Stomach (tissue), 9 donors: Measurements from ENCODE around the gene TTC28. TPM values are rescaled to one million over a fixed set of nuclear protein-coding genes. Genes with fewer than 3 reads are reported as not detected.

Experiments used
- DNase-seq, 2 donors: peaks; one replicate each; pipeline versions ENCODE4 v3.0.0 to v3.0.0-alpha.2; 2013 to 2019
- H3K27ac ChIP-seq, 5 donors: fragments of 200-600 bp in 4 of 5; sonication (generic) in 4 of 5; one replicate each; pipeline ENCODE4 v1.5.1; 2013 to 2019; ENCODE audit warnings: mild to moderate bottlenecking in 1 of 5, moderate library complexity in 1 of 5
- H3K27me3 ChIP-seq, 3 donors: fragments of 200-600 bp; sonication (generic); one replicate each; pipeline ENCODE4 v1.5.1; 2017 to 2019; ENCODE audit warnings: mixed run types in 1 of 3
- H3K36me3 ChIP-seq, 4 donors: fragments of 200-600 bp; sonication (generic); 1 replicate in 3 of 4; 2 replicates in 1 of 4; pipeline ENCODE4 v1.5.1; 2016 to 2019
- H3K4me1 ChIP-seq, 4 donors: fragments of 200-600 bp; sonication (generic); one replicate each; pipeline ENCODE4 v1.5.1; 2016 to 2019
- H3K4me3 ChIP-seq, 4 donors: fragments of 200-600 bp; sonication (generic) in 3 of 4; one replicate each; pipeline ENCODE4 v1.5.1; 2016 to 2019; ENCODE audit warnings: mild to moderate bottlenecking in 1 of 4
- H3K9me3 ChIP-seq, 4 donors: fragments of 200-600 bp; sonication (generic); one replicate each; pipeline ENCODE4 v1.5.1; 2016 to 2019
- EP300 ChIP-seq: sonication (generic); formaldehyde crosslinking; IDR thresholded peaks from one replicate; pipeline ENCODE4 v1.6.1; 2017; ENCODE audit warnings: antibody characterized with exemption
- POLR2A ChIP-seq, 4 donors: fragments of 450-650 bp; IDR thresholded peaks; one replicate each; pipeline ENCODE4 v1.6.1; 2016; ENCODE audit warnings: antibody characterized with exemption in 4 of 4, control low read depth in 2 of 4, mild to moderate bottlenecking in 1 of 4, moderate library complexity in 1 of 4
- POLR2AphosphoS5 ChIP-seq, 3 donors: sonication (generic); formaldehyde crosslinking; IDR thresholded peaks; one replicate each; pipeline ENCODE4 v1.6.1; 2016; ENCODE audit warnings: antibody characterized with exemption in 3 of 3
- WGBS, 5 donors: extraction: QIAGEN DNeasy Blood & Tissue Kit in 3 of 5; methylation state at CpG; one replicate each; pipeline versions ENCODE4 v1.1.5 to v1.1.7; 2013 to 2018; 5-methylcytosine and 5-hydroxymethylcytosine counted together
- intact Hi-C: fragments of 100-400 bp; cut with DNase I; formaldehyde crosslinking; loops from one replicate; pipeline ENCODE4 v1.15.1; 2023; ENCODE audit warnings: low total_unique reads
- polyA plus RNA-seq, 3 donors: library from polyadenylated mRNA; stranded (reverse); fragments of 200-250 nt; gene quantifications; one replicate each; pipeline ENCODE4 v1.2.3, GENCODE V29; 2013
- total RNA-seq, 5 donors: library from RNA; depleted of rRNA; stranded (reverse); fragments of >200 nt; gene quantifications; one replicate each; pipeline versions ENCODE4 v1.1.0 to v1.2.3, GENCODE V29; 2014 to 2016
- TF ChIP-seq, protein P1 (sequence below), 7 experiments: fragments of 450-650 bp in 4 of 7; fragments of 200-600 bp in 3 of 7; sonication (generic) in 3 of 7; IDR thresholded peaks; one replicate each; pipeline ENCODE4 v1.5.1; 2016 to 2019; ENCODE audit warnings: antibody characterized with exemption in 7 of 7, control low read depth in 2 of 7, mild to moderate bottlenecking in 1 of 7
- donor health status: healthy with polysubstance abuse.
- donor health status: Bipolar disorder and iron deficiency.
- donor health status: healthy.

TTC28 gene
- total and polyA plus RNA-seq, 8 donors = 1.7 to 53.4 (median 24.6) TPM

DNA sequence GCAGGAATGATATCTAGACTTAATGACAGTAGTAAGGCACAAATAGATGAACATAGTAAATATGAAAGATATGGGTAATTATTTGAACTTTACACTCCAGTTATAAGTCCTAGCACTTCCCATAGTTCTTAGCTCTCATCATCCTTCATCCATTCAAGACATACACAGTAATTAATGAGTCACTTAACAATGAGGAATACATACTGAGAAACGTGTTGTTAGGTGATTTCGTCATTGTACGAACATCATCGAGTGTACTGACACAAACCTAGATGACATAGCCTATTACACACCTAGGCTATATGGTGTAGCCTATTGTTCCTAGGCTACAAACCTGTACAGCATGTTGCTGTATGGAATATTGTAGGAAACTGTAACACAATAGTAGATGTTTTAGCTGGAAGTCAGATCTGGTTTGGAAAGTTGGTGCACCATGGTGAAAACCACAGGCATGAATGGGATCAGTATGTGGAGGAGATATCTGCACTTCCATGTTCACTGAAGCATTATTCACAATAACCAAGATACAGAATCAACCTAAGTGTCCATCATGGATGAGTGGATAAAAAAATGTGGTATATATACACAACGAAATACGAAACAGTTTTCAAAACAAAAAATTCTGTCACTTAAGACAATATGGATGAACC is 530.7 kb downstream of the TTC28 start:
- Histone ChIP-seq H3K36me3 (no peaks in the 10 kb centered on the region), H3K27me3 (no peaks in the 10 kb centered on the region), H3K9me3 (no peaks in the 10 kb centered on the region), H3K27ac (no peak overlapping the region), H3K4me1 (peaks cover 0 to 26% (median 6%) of the 10 kb centered on the region in 4 donors), H3K4me3 (no peak overlapping the region)
- 86 to 91% (median 87%) methylated on average over 6 of the region's 6 CpGs for WGBS, 5 donors
- no peak for DNase-seq
- intact Hi-C loops = no loop called here
- TF ChIP-seq POLR2AphosphoS5 (IDR thresholded peaks at IDR 0.05) (no peak), EP300 (no peak), POLR2A (IDR thresholded peaks at IDR 0.05) (no peak)
- TF ChIP-seq, protein P1, sequence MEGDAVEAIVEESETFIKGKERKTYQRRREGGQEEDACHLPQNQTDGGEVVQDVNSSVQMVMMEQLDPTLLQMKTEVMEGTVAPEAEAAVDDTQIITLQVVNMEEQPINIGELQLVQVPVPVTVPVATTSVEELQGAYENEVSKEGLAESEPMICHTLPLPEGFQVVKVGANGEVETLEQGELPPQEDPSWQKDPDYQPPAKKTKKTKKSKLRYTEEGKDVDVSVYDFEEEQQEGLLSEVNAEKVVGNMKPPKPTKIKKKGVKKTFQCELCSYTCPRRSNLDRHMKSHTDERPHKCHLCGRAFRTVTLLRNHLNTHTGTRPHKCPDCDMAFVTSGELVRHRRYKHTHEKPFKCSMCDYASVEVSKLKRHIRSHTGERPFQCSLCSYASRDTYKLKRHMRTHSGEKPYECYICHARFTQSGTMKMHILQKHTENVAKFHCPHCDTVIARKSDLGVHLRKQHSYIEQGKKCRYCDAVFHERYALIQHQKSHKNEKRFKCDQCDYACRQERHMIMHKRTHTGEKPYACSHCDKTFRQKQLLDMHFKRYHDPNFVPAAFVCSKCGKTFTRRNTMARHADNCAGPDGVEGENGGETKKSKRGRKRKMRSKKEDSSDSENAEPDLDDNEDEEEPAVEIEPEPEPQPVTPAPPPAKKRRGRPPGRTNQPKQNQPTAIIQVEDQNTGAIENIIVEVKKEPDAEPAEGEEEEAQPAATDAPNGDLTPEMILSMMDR (IDR thresholded peaks at IDR 0.05) = no peak

GRCh38 chr22:28147401-28147800 is 532.2 kb downstream of the TTC28 start:
- DNase-seq = no peak
- Histone ChIP-seq H3K4me3 (no peak overlapping the region), H3K4me1 (peaks cover 3 to 41% (median 16%) of the 10 kb centered on the region in 4 donors), H3K36me3 (no peaks in the 10 kb centered on the region), H3K27ac (no peak overlapping the region), H3K9me3 (no peaks in the 10 kb centered on the region), H3K27me3 (no peaks in the 10 kb centered on the region)
- intact Hi-C loops = no loop called here
- TF ChIP-seq POLR2AphosphoS5 (IDR thresholded peaks at IDR 0.05) = no peak
- TF ChIP-seq, protein P1 (IDR thresholded peaks at IDR 0.05) = no peak
- TF ChIP-seq EP300 = no peak
- TF ChIP-seq POLR2A (IDR thresholded peaks at IDR 0.05) = no peak
- 72 to 81% (median 78%) methylated on average over 2 of the region's 2 CpGs for WGBS, 5 donors

GRCh38 chr22:28146401-28147314 is 533.0 kb downstream of the TTC28 start:
- no peaks in the 10 kb centered on the region for H3K36me3 ChIP-seq
- H3K9me3 ChIP-seq = no peaks in the 10 kb centered on the region
- no peak overlapping the region for H3K4me3 ChIP-seq
- intact Hi-C loops = no loop called here
- 67 to 81% (median 80%) methylated on average over 5 of the region's 5 CpGs for WGBS, 5 donors
- peaks cover 3 to 46% (median 20%) of the 10 kb centered on the region in 4 donors for H3K4me1 ChIP-seq
- no peaks in the 10 kb centered on the region for H3K27me3 ChIP-seq
- no peak overlapping the region for H3K27ac ChIP-seq
- TF ChIP-seq POLR2AphosphoS5 (IDR thresholded peaks at IDR 0.05) (no peak), EP300 (no peak), POLR2A (IDR thresholded peaks at IDR 0.05) (no peak)
- TF ChIP-seq, protein P1 (IDR thresholded peaks at IDR 0.05) = no peak
- DNase-seq = no peak

- Histone ChIP-seq H3K4me3 (no peak overlapping the region), H3K27ac (peak overlapping the region in 2 of 5 donors; percentile 24 to 45), H3K36me3 (no peaks in the 10 kb centered on the region), H3K27me3 (no peaks in the 10 kb centered on the region), H3K9me3 (no peaks in the 10 kb centered on the region), H3K4me1 (peaks cover 3 to 60% (median 30%) of the 10 kb centered on the region in 4 donors)
- TF ChIP-seq POLR2AphosphoS5 (IDR thresholded peaks at IDR 0.05) = no peak
- no peak for TF ChIP-seq POLR2A (IDR thresholded peaks at IDR 0.05)
- TF ChIP-seq, protein P1 (IDR thresholded peaks at IDR 0.05) = no peak
- no peak for TF ChIP-seq EP300
- DNase-seq = no peak
- intact Hi-C loops = no loop called here
- 75 to 87% (median 79%) methylated on average over 3 of the region's 3 CpGs for WGBS, 5 donors
These were observed 535.5 kb downstream of the TTC28 start for GRCh38 chr22:28143961-28144745.
